Loucy (cell line): ENCODE measurements around the gene CCDC91.

ENCODE experiments used
- H2AFZ ChIP-seq: fragments of 200-600 bp; sonication (generic); 2 replicates; pipeline ENCODE4 v1.6.0; 2016; ENCODE audit warnings: antibody characterized with exemption, mild to moderate bottlenecking, low read length, moderate library complexity
- H3F3A ChIP-seq: fragments of 200-600 bp; 2 replicates; pipeline ENCODE4 v1.6.0; 2016; ENCODE audit warnings: antibody characterized with exemption, low read depth, mild to moderate bottlenecking
- H3K27me3 ChIP-seq: fragments of 200-600 bp; sonication (generic); 2 replicates; pipeline ENCODE4 v1.6.1; 2014; ENCODE audit warnings: low read length, mild to moderate bottlenecking; ENCODE audit not compliant: insufficient read depth, poor library complexity, severe bottlenecking
- H3K36me3 ChIP-seq: fragments of 200-600 bp; sonication (generic); 2 replicates; pipeline ENCODE4 v1.6.1; 2016; ENCODE audit warnings: low read length; ENCODE audit not compliant: insufficient read depth
- H3K4me1 ChIP-seq: fragments of 200-600 bp; sonication (generic); 2 replicates; pipeline ENCODE4 v1.5.1; 2014; ENCODE audit warnings: low read length, mild to moderate bottlenecking; ENCODE audit not compliant: insufficient read depth, poor library complexity, severe bottlenecking
- H3K4me2 ChIP-seq: fragments of 200-600 bp; sonication (generic); 2 replicates; pipeline ENCODE4 v1.6.0; 2014; ENCODE audit warnings: antibody characterized with exemption, low read length, low read depth, mild to moderate bottlenecking; ENCODE audit not compliant: poor library complexity, severe bottlenecking
- H3K4me3 ChIP-seq: fragments of 200-600 bp; sonication (generic); 2 replicates; pipeline ENCODE4 v1.5.1; 2014; ENCODE audit warnings: low read length, mild to moderate bottlenecking, mixed read lengths; ENCODE audit not compliant: poor library complexity, severe bottlenecking
- H3K79me2 ChIP-seq: fragments of 200-600 bp; sonication (generic); 2 replicates; pipeline ENCODE4 v1.6.1; 2014; ENCODE audit warnings: low read length; ENCODE audit not compliant: insufficient read depth
- H3K9ac ChIP-seq: fragments of 200-600 bp; sonication (generic); 2 replicates; pipeline ENCODE4 v1.6.0; 2014; ENCODE audit warnings: mild to moderate bottlenecking, low read depth, low read length, moderate library complexity; ENCODE audit not compliant: poor library complexity, severe bottlenecking
- H3K9me2 ChIP-seq: fragments of 200-600 bp; sonication (generic); replicated peaks from 2 replicates; pipeline ENCODE4 v1.6.1; 2016; ENCODE audit warnings: low read depth, low read length, mixed read lengths
- H3K9me3 ChIP-seq: fragments of 200-600 bp; sonication (generic); 2 replicates; pipeline ENCODE4 v1.6.1; 2014; ENCODE audit warnings: mild to moderate bottlenecking, antibody characterized with exemption, low read length, low read depth; ENCODE audit not compliant: insufficient read depth
- H4K20me1 ChIP-seq: fragments of 200-600 bp; sonication (generic); 2 replicates; pipeline ENCODE4 v1.6.0; 2014; ENCODE audit warnings: antibody characterized with exemption, low read length, mild to moderate bottlenecking; ENCODE audit not compliant: insufficient read depth, poor library complexity, severe bottlenecking
- EZH2phosphoT487 ChIP-seq: fragments of 200-600 bp; IDR thresholded peaks from 2 replicates; pipeline ENCODE4 v1.6.1; 2018; ENCODE audit warnings: antibody characterized with exemption, mild to moderate bottlenecking, moderate library complexity, borderline replicate concordance
- TF ChIP-seq, protein P1 (sequence below): fragments of 200-600 bp; sonication (generic); conservative IDR thresholded peaks from 2 replicates; pipeline ENCODE4 v1.5.1; 2014; ENCODE audit warnings: mild to moderate bottlenecking, antibody characterized with exemption, low read length

Gene CCDC91

DNA sequence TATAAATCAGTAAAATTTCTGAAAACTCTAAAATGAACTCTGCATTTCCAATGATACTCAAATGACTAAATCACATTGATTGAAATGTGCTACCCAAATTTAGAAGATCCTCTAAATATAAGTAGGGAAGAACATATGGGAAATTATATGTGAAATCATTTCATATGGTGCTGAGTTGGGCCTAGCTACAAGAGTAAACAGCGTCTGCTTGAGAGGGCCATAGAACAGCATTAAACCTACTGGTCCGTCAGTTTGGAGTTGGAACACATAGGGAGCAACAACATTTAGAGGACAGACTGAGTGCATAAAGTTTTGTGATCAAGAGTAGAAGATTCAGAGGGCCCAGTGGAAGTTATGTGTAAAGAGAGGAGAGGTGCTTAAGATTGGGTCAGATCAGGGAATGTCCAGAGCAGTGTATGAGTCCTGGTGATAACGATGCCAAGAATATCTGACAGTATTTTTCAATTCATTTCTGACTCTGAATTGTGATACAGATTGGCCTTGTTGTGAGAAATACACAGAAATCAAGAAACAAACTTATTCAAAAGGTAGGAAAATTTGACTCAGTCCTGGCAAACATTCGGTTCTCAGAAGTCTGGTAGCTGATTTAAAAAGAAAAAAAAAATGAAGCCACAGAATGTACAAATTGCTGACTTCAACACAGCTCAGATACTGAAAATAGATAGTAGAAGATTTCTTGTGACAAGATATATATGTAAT lies 362.2 kb downstream of the CCDC91 start:
- no peak overlapping the region for H2AFZ ChIP-seq
- no peak for TF ChIP-seq EZH2phosphoT487
- TF ChIP-seq, protein P1, sequence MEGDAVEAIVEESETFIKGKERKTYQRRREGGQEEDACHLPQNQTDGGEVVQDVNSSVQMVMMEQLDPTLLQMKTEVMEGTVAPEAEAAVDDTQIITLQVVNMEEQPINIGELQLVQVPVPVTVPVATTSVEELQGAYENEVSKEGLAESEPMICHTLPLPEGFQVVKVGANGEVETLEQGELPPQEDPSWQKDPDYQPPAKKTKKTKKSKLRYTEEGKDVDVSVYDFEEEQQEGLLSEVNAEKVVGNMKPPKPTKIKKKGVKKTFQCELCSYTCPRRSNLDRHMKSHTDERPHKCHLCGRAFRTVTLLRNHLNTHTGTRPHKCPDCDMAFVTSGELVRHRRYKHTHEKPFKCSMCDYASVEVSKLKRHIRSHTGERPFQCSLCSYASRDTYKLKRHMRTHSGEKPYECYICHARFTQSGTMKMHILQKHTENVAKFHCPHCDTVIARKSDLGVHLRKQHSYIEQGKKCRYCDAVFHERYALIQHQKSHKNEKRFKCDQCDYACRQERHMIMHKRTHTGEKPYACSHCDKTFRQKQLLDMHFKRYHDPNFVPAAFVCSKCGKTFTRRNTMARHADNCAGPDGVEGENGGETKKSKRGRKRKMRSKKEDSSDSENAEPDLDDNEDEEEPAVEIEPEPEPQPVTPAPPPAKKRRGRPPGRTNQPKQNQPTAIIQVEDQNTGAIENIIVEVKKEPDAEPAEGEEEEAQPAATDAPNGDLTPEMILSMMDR = no peak
- H3K9ac ChIP-seq = no peak overlapping the region
- no peaks in the 10 kb centered on the region for H3K79me2 ChIP-seq
- H3K4me3 ChIP-seq = no peak overlapping the region
- no peaks in the 10 kb centered on the region for H4K20me1 ChIP-seq
- H3K27me3 ChIP-seq = no peaks in the 10 kb centered on the region
- H3K9me2 ChIP-seq = no peaks in the 10 kb centered on the region
- no peaks in the 10 kb centered on the region for H3K36me3 ChIP-seq
- H3K4me1 ChIP-seq = no peaks in the 10 kb centered on the region
- H3K4me2 ChIP-seq = no peak overlapping the region
- no peaks in the 10 kb centered on the region for H3K9me3 ChIP-seq
- no peaks in the 10 kb centered on the region for H3F3A ChIP-seq

DNA sequence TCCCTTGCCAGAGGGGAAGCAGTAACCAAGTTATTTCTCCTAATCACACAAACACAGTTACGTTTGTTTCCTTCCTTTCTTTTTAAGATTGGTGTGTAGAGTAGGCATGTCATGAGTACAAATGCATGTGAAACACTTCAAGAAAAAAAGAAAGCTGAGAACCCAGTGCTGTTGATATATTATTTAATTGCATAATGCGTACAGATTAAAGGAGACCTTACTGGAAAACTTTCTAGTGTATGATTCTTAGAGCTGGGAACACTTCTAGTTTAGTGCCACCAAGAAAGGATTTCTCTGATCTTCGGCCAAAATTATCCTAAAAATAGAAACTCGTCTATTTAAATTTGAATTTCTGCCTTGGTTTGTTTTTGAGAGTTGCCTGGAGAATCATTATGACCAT lies 365.5 kb downstream of the CCDC91 start:
- no peak overlapping the region for H2AFZ ChIP-seq
- H3F3A ChIP-seq = no peaks in the 10 kb centered on the region
- H3K27me3 ChIP-seq = no peaks in the 10 kb centered on the region
- no peak overlapping the region for H3K4me3 ChIP-seq
- H3K9ac ChIP-seq = no peak overlapping the region
- H3K4me1 ChIP-seq = no peaks in the 10 kb centered on the region
- H4K20me1 ChIP-seq = no peaks in the 10 kb centered on the region
- no peaks in the 10 kb centered on the region for H3K9me3 ChIP-seq
- no peaks in the 10 kb centered on the region for H3K79me2 ChIP-seq
- H3K36me3 ChIP-seq = no peaks in the 10 kb centered on the region
- H3K9me2 ChIP-seq = no peaks in the 10 kb centered on the region
- TF ChIP-seq, protein P1 = no peak
- TF ChIP-seq EZH2phosphoT487 = no peak
- no peak overlapping the region for H3K4me2 ChIP-seq

GRCh38 chr12:28558250-28558649 lies 368.0 kb downstream of the CCDC91 start:
- H2AFZ ChIP-seq = no peak overlapping the region
- H3K36me3 ChIP-seq = no peaks in the 10 kb centered on the region
- H3K4me2 ChIP-seq = no peak overlapping the region
- H3K9ac ChIP-seq = no peak overlapping the region
- H3K9me2 ChIP-seq = no peaks in the 10 kb centered on the region
- no peaks in the 10 kb centered on the region for H3F3A ChIP-seq
- no peaks in the 10 kb centered on the region for H3K27me3 ChIP-seq
- H3K9me3 ChIP-seq = no peaks in the 10 kb centered on the region
- H3K4me3 ChIP-seq = no peak overlapping the region
- TF ChIP-seq, protein P1 = no peak
- TF ChIP-seq EZH2phosphoT487 = no peak
- H3K4me1 ChIP-seq = no peaks in the 10 kb centered on the region
- H3K79me2 ChIP-seq = no peaks in the 10 kb centered on the region
- H4K20me1 ChIP-seq = no peaks in the 10 kb centered on the region
